HG03108 (cell line): ENCODE measurements around the gene KLHL1.

Source experiments
- ATAC-seq: cut with Tn5 transposase; IDR thresholded peaks from one replicate; pipeline ENCODE4 v1.9.1; 2021; ENCODE audit warnings: moderate library complexity; ENCODE audit not compliant: unreplicated experiment

Gene KLHL1

DNA sequence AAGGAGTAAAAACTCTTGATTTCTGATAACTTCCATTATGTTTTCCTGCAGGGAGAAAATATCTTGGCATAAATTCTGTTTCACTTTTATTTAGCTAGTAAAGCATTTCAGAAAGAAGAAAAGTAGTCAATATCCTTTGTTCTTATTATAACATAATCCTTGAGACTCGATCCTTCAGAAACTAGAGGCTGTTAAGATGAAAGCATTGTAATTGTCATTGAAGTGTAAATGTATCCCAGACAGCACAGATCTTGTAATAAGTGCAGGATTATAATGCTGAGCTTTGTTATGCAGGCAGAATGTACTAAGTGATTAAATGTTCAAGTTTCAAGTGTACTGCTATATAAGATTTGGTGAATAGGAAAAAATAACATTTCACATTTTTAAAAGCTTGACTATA is 225.8 kb downstream of the KLHL1 start:
- no peak for ATAC-seq

DNA sequence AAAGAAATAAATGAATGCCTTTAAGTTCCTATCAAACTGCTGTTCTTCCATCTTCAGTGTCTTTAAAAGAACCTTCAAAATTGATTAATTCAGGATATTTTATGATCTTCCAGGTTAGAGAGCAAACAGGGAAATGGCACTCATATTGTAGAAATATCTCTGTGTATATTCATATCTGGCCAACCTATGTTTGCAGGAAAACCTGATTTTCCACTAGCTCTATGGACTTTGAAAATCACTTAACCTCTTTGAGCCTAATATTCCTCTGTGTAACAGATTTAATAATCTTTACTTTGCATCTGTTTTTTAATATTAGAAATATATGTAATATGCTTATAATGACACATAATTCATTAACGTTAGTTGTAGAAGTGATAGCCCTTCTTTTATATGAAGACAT is 228.3 kb downstream of the KLHL1 start:
- no peak for ATAC-seq

DNA sequence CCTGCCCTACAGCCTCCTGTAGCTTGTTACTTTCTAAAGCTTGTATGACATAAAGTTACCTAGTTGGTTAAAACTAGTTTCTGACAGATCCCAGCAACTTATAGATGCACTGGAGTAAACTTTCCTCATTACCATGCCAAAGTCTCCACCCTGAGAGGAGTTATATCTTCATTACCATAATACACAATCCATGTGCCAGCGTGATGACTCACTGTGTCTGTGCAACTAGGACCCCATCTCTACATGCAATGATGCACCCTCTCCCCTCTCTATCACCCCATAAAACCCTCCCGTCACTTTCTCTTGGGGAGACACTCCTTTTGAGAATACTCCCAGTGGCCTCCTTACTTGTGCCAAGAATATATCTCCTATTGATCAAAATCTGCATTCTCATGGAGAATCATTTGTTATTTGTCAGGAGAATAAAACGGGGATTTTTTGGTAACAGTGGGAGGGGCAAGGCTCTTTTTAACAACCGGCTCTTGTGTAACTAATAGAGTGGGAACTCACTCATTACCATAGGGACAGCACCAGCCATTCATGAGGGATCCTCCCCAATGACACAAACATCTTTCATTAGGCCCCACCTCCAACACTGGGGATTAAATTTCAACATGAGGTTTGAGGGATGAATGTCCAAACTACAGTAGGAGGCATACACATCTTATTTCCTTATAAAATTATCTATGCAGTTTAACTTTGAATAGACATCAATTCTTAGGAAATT is 235.8 kb downstream of the KLHL1 start:
- ATAC-seq = no peak

DNA sequence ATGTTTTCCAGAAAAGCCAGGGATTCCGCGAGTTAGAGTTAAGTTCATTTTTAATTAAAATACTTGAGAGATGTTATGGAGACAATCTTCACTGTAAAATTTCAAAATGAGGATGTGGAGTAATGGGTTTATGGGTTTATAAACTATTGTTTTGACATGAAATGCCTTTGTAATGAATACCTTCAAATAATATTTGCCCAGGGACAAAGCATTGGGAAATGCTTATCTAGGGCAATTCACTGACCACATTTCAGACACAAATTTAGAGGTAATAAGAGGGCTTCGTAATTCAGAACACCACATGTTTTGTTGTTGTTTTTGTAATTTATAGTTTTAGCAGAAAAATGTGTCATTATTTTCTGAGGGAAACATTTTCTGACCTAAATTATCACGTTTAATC is 241.7 kb downstream of the KLHL1 start:
- no peak for ATAC-seq

DNA sequence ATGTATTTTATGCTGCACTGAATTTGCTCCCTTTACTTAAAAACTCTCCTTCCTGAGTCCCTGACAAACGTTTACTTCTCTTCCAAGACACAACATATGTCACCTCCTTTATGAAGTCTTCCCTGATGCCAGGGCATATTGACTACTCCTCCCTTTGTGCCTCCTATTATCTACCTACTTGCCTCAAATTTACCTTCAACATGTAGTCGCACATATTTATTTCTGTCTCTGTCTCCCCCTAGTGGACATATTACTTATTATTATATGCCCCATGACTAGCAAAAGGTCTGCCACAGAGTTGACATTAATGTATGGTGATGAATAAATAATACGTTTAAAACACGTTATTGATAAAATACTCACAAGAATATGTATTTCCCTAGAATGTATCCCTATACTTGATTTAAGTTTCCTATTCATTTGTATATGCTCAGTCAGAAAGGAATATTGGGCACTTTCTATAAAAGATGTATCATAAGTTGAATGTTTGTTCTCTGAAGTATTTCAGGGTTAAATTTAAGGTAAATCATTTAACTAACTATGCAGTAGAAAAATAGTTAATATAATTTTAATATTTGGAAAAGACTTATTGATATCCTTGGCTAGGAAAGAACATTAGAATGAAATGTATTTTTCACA is 250.9 kb downstream of the KLHL1 start:
- no peak for ATAC-seq

DNA sequence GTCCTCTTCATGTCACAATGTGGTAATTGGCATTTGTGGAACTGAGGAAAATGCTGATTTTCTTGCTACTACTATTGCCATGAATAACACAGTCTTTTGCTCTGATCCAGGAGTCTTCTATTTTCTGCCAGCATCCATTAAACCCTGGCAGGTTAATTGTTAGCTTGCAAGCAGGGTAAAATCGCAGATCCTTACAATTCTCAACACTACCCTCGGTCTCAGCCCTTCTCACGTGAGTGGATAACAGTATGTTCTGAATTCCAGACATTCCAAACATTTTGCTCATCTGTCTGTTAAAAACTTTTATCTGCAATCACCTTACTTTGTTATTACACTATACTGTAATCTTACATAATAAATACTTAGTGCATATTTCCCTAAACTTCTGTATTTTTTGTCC is 251.9 kb downstream of the KLHL1 start:
- no peak for ATAC-seq

DNA sequence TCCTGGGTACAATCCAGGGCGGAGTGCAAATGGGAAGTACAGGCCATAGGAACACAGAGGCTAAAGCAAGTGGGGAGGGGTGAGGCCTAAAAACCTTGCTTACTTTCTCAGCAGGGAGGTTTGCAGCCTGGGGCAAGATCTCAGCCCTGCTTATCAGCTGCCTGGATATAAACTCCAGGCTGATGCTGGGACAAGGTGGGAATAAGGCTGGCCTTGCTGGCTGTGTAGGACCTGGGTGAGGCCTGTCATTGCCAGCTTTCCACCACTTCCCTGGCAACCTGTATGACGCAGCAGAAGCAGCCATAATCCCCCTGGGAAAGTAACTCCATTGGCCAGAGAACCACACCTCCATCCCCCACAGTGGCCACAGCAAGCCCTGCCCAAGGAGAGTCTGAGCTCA is 279.7 kb downstream of the KLHL1 start:
- ATAC-seq = no peak

DNA sequence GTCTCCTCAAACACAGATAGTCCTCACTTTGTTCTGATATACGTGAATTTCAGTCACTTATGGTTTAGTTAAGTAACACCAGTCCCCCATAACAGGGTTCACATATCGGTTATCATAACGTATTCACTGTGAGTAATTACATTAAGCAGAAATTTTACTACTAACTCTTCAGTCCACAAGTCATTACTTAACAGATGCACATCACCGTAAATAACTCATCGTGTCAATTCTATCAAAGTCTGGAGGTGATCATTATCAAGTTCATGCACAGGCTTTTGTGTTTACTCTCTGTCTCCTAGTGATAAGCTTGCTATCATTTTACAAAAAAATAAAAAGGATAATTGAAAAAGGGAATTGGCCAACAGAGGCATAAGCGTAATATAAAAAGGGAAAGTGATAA is 288.1 kb downstream of the KLHL1 start:
- ATAC-seq = no peak

DNA sequence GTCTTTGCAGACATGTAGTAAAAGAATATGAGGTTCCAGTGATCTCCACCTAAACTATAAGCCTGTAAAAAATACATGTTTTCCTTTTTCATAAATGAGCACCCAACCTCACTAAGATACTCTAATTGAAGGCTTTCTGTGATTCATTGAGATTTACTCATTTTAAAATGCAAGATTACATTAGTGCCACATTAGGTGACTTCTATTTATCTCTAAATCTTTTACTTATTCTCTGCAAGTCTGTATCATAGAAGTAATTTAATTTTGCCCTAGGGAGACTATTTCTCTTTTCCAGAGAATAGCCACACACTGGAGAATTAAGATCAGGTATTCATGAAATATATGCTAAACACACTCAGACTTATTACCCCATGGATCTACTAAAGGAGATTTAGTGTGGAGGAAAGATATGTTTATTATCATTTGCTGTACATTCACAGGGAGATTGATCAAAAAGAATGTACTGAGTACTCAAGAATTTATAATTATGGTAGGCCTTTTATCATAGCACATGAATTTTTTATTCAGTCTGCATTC is 290.9 kb downstream of the KLHL1 start:
- no peak for ATAC-seq

DNA sequence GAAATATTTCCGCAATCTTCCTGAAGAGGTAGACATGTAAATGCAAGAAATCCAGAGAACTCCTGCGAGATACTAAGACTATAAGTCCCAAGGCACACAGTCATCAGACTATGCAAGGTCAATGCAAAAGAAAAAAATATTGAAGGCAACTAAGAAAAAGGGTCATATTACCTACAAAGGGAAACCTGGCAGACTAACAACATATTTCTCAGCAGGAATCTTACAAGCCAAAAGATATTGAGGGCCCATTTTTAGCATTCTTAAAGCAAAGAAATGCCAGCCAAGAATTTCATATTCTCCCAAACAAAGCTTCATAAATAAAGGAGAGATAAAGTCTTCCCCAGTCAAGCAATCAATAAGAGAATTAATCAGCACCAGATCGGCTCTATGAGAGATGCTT is 299.1 kb downstream of the KLHL1 start:
- ATAC-seq = no peak

DNA sequence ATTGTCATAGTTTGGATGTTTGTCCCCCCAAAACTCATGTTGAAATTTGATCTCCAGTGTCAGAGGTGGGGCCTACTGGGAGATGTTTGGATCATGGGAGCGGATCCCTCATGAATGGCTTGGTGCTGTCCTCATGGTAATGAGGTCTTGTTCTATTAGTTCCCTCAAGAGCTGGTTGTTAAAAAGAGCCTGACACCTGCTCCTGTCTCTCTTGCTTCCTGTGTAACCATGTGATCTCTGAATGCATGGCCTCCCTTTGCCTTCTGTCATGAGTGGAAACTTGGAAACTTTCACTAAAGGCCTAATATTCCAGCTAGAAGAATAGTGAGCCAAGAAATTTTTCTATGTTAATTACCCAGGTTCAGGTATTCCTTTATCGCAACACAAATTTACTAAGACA is 312.0 kb downstream of the KLHL1 start:
- ATAC-seq = no peak

DNA sequence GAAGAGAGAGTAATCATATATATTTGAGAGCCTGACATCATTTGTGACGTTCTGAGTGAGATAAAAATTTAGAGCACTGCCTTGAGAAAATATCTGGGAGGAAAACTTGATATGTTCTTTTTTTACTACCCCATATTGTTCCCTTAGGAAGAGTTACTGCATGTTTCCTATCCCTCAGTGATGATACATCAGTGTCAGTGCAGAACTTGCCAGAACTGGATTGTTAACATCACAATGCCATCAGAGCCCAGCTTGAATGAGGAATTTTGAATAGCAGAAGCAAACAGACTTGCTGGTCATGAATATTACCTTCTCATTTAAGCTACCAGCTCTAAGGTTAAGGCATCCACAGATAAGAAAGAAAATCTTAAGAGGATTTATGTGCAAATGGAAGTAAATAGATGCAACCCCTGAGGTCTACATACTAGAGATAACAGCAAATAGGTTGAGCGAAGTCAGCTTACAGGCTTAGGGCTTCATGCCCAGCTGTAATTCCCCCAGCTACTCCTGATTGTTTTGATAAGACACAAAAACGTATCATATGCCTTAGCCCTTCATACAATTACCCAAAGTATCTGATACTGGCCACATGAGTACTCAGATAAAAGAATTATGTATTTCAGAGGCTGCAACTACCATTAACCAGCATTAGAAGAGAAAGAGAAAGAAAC is 314.3 kb downstream of the KLHL1 start:
- no peak for ATAC-seq

DNA sequence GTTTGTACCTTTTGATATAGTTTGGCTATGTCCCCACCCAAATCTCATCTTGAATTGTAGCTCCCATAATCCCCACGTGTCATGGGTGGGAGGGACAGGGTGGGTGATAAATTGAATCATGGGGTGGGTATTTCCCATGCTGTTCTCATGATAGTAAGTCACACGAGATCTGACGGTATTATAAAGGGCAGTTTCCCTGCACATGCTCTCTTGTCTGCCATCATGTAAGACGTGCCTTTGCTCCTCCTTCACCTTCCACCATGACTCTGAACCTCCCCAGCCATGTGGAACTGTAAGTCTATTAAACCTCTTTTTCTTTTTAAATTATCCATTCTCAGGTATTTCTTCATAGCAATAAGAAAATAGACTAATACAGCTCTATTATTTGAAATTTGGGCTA is 331.3 kb downstream of the KLHL1 start:
- no peak for ATAC-seq

DNA sequence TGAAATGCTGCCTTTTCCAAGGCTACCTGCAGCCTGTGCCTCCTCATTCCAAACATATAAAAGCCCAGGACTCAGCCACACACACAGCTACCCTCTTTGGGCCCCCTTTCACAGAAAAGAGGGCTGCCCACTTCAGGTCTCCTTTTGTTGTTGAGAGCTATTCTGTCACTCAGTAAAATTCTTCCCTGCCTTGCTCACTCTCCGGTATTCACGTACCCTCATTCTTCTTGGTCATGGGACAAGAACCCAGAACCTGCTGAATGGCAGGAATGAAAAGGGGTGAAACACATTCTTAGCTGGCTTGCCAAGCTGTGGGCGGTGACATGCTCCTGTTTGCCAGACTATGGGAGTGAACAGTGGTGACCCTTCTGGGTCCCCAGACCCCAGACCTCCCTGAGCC is 338.6 kb downstream of the KLHL1 start:
- no peak for ATAC-seq

DNA sequence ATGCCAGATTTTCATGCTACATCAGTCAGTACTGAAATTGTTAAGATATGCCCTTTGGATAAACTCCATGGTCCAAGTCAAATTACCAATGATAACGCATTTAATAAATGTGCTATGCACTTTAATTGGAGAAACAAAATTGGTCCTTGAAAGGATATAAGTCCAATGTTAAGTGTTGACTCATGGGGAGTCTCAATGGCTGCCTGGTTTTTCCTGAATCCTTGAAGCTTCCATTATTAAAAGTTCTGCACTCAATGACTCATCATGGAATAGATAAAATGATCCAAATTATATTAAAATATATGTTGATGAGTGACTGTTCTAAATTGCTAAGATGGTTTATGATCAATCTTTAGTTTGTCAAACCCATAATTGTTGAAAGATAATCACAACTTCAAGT is 346.7 kb downstream of the KLHL1 start:
- no peak for ATAC-seq

DNA sequence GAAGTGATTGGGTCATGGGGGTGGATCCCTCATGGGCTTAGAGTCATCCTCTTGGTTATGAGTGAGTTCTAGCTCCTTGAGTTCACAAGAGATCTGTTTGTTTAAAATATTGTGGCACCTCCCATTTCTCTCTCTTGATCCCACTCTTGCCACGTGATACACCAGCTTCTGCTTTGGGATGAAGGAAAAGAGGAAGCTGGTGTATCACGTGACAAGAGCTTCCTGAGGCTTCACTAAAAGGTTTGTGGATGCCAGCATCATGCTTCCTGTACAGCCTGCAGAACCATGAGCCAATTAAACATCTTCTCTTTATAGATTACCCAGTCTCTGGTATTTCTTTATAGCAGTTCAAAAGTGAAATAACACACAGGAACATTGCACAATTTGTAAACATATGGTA is 353.2 kb downstream of the KLHL1 start:
- ATAC-seq = no peak

DNA sequence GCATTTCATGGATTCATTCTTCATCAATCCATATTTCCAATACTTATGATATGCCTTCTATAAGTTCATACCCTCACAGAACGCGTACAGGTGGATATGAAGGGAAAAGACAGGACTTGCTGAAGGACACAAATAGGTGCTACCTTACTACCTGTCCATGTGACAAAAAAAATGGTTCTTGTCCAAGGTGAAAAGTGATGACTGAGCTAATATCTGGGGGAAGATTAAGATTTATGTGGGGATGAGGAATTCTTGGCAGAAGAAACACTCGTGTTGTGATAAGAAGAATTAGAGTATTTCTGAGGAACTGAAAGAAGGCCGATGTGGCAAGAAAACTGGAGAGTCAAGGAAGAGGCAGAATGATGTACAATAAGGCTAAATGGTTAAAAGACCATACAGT is 357.0 kb downstream of the KLHL1 start:
- no peak for ATAC-seq

DNA sequence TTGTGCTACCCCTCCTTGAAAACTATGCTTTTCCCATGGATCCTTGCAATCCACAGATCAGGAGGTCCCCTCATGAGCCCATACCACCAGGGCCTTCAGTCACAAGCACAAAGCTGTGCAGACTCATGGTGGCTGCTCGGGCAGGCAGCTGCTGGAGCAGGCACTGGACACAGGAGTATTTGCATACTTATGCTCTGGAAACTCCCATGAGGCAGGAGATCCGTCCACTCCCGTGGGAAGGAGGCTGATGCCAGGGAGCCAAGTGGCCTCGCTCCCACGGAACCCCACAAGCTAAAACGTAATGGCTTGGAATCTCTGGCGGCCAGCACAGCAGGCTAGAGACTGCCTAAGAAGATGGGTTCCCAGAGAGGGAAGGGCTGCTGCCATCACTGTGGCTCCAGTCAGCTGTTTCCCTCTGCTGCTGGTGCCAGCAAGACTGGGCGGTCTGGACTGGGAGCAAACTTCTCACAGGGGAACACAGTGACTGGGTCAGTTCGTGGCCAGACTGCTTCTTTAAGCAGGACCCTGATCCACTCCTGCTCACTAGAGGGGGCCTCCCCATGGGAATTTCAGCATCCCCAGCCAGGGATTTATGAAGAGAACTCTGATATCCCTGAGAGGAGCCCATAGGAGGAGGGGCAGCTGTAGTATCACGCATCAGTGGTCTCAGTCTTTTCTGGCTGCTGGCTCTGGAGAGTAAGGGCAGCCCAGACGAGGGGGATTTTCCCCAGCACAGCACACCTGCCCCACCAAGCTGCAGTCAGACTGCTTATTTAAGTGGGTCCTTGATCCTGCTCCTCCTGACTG is 370.9 kb downstream of the KLHL1 start:
- ATAC-seq = no peak

DNA sequence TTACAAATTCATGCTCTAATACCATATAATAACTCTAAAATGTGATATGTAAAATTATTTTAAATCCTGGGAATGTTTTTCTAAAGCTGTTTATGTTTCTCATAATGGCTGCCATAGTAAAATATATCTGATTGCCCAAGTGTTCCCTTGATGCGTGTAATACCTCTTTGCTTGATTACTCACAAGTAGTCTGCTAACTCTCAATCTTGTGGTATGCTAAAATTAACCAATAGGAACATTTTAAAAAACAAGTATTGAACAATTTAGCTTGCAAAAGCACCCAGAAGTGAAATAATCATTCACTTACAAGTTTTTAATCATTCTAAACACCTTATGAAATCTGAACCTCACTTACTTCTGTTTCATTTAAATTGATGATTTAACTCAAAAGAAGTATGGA is 386.6 kb downstream of the KLHL1 start:
- ATAC-seq = no peak

DNA sequence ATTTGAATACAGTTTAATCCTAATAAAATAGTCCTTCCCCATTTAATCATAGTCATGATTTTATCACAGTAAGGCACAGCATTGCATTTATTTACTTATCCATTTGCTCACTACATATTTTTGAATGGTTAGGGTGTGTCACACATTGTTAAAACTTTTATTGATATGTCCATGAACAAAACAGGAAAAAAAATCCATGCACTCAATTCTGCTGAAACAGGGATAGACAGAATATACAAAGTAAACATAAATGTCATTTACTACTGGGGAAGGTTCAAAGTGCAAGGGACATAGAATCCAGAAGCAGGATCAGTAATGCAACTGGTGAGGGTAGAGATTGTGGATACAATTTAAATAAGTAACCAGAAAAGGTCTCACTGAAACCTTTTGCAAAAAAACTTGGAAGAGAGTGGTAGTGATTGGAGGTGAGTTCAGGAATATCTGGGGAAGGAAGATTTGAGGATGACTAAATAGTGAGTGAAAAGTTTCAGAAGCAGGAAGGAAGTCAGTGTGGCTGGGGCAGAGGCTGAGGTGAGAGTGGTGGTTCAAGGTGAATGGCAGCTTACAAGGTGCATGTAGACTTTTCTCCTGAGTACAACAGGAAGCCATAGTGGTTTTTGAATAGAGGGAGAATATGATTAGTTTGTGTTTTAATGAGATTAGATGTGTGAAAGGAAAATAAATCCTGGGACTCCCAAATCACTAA is 387.8 kb downstream of the KLHL1 start:
- ATAC-seq = no peak

DNA sequence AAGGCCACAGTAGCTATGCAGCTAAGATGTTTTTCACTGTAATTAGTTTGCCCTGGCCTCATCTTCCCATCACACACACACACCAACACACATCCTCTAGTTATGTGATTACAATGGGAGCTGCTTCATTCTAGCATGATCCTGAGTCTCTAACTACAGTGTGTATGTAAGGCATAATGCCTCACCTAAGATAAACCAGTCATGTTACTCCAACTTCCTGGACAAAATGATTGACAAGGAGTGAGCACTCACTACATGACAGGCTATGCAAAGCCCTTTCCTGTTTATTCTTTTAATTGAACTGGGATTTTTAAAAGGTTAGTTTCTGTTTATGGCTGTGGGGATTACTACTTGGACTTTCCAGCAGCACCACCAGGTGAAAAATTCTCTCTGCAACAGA is 401.4 kb downstream of the KLHL1 start:
- ATAC-seq = no peak
